ENCODE measurements around the gene KCNIP4. TPM values are rescaled to one million over a fixed set of nuclear protein-coding genes. Genes with fewer than 3 reads are reported as not detected.

KCNIP4 gene
- total and polyA plus RNA-seq, 2 of the 8 experiments (the other 6 are each of a cell fraction or from before 2014, with no cell fraction given), result 0.06 TPM; not detected in 1

DNA sequence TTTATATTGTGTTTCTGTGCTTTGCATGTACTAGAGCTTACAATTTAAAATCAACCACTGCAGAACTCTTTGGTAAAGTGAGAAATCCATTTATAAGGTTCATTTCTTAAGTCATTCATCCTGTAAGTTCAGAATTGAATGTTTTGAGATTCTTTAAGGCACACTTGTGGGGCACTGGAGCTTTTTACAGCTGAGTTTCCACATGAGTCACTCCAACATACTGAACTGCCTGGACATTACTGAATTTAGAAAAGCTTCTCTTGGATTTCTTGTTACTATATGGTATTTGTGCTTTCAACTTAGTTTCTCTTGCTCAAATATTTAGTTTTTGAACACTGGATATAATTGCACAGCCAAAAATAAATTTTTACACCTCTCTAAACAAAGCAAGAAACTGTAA, 1022.0 kb downstream of the KCNIP4 start (continued):
- TF ChIP-seq CHD7 (IDR thresholded peaks at IDR 0.05; ENCODE audit: insufficient replicate concordance, low read length), result no peak
- no peak for TF ChIP-seq ASH2L (IDR thresholded peaks at IDR 0.05; ENCODE audit: low read length)
- no peak for TF ChIP-seq BRCA1 (IDR thresholded peaks at IDR 0.05; ENCODE audit: low read depth, low read length)
- TF ChIP-seq GTF2F1 (IDR thresholded peaks at IDR 0.05; ENCODE audit: borderline replicate concordance, low read depth, low read length), result no peak
- TF ChIP-seq ATF2 (IDR thresholded peaks at IDR 0.05; ENCODE audit: low read length), result no peak
- TF ChIP-seq PHF8 (conservative IDR thresholded peaks at IDR 0.05; ENCODE audit: low read depth, low read length), result no peak
- no peak for TF ChIP-seq NANOG (IDR thresholded peaks at IDR 0.05; ENCODE audit: insufficient read depth, low read depth, low read length, poor library complexity, severe bottlenecking)
- no peak for TF ChIP-seq TCF12 (IDR thresholded peaks at IDR 0.05; ENCODE audit: low read depth, low read length)
- no peak for TF ChIP-seq CEBPB (IDR thresholded peaks at IDR 0.05; ENCODE audit: low read depth, low read length)
- TF ChIP-seq, protein P1, sequence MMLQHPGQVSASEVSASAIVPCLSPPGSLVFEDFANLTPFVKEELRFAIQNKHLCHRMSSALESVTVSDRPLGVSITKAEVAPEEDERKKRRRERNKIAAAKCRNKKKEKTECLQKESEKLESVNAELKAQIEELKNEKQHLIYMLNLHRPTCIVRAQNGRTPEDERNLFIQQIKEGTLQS (IDR thresholded peaks at IDR 0.05; ENCODE audit: insufficient read depth, low read depth, low read length), result no peak

Data from H1 (cell line).